A673 (cell line): ENCODE results near the gene CST9.

ENCODE experiments used
- EZH2 ChIP-seq: fragments of 200-600 bp; sonication (generic); IDR thresholded peaks from 2 replicates; pipeline ENCODE4 v1.6.1; 2017; ENCODE audit warnings: borderline replicate concordance, low read depth, mild to moderate bottlenecking, mixed read lengths, antibody characterized with exemption, low read length; ENCODE audit not compliant: poor library complexity, severe bottlenecking
- TF ChIP-seq, protein P1 (sequence below): fragments of 300-800, 200-600 bp; sonication (generic); conservative IDR thresholded peaks from 2 replicates; pipeline ENCODE4 v1.5.1; 2017; ENCODE audit warnings: low read depth, mild to moderate bottlenecking, antibody characterized with exemption, low read length, moderate library complexity, mixed read lengths

DNA sequence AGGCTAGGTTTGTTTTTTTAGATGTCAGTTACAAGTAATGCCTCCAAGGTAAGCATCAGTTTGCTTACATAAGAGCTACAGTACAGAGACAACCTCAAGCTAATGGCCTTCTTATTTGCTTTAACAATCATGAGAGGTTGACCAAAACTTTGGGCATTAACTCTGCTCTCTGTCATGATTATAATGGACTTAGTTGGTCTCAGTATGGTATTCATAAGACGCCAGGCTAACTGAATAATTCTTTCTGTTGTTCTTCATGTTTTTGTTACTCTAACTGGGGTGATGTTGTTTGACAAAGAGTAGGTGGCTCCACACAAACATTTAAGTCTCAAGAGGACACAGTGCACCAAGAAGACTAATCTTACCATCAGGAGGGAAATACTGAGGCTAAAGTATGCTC lies 9.8 kb downstream of the CST9 start:
- TF ChIP-seq, protein P1, sequence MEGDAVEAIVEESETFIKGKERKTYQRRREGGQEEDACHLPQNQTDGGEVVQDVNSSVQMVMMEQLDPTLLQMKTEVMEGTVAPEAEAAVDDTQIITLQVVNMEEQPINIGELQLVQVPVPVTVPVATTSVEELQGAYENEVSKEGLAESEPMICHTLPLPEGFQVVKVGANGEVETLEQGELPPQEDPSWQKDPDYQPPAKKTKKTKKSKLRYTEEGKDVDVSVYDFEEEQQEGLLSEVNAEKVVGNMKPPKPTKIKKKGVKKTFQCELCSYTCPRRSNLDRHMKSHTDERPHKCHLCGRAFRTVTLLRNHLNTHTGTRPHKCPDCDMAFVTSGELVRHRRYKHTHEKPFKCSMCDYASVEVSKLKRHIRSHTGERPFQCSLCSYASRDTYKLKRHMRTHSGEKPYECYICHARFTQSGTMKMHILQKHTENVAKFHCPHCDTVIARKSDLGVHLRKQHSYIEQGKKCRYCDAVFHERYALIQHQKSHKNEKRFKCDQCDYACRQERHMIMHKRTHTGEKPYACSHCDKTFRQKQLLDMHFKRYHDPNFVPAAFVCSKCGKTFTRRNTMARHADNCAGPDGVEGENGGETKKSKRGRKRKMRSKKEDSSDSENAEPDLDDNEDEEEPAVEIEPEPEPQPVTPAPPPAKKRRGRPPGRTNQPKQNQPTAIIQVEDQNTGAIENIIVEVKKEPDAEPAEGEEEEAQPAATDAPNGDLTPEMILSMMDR, result no peak
- TF ChIP-seq EZH2, result no peak
